B cell (primary cell): ENCODE results near the gene MRPL54. TPM values are rescaled to one million over a fixed set of nuclear protein-coding genes. Genes with fewer than 3 reads are reported as not detected.

Source experiments
- ATAC-seq: fragments of 200-7000 bp; cut with Tn5 transposase; one replicate; pipeline ENCODE4 v1.10.0; 2021; ENCODE audit warnings: low read depth, mild to moderate bottlenecking, moderate number of reproducible peaks, moderate library complexity
- CTCF ChIA-PET: fragments of 350-600 bp; sonication (Branson Sonifier 250); formaldehyde crosslinking; loops from one replicate; lab custom pipeline; 2021; ENCODE audit warnings: antibody characterized with exemption, inconsistent platforms; lab: Charles Lee
- POLR2A ChIA-PET: fragments of 350-600 bp; sonication (Branson Sonifier 250); formaldehyde crosslinking; loops from one replicate; lab custom pipeline; 2021; ENCODE audit warnings: antibody characterized with exemption; lab: Charles Lee
- DNase-seq: peaks from one replicate; pipeline ENCODE4 v3.0.0; 2013
- H2AFZ ChIP-seq: 2 replicates; pipeline ENCODE4 v1.6.1; 2012; ENCODE audit warnings: mild to moderate bottlenecking, low read depth, low read length; ENCODE audit not compliant: insufficient read depth, poor library complexity, severe bottlenecking
- H3K27ac ChIP-seq, 2 donors: 1 replicate in 1 of 2; 2 replicates in 1 of 2; pipeline ENCODE4 v1.5.1; 2012 to 2013; ENCODE audit warnings: low read length in 2 of 2, mild to moderate bottlenecking in 2 of 2, moderate library complexity in 1 of 2
- H3K27me3 ChIP-seq, 4 experiments: fragments of 200-600 bp in 1 of 4; sonication (generic) in 1 of 4; replicated peaks in 1 of 4; 1 replicate in 2 of 4; 2 replicates in 2 of 4; pipeline versions ENCODE4 v1.6.1 to v1.7.0; 2013 to 2016; ENCODE audit warnings: low read length in 3 of 4, mild to moderate bottlenecking in 2 of 4, mixed read lengths in 1 of 4, moderate library complexity in 1 of 4; ENCODE audit not compliant: insufficient read depth in 4 of 4, control insufficient read depth in 3 of 4; ENCODE audit errors: control extremely low read depth in 1 of 4
- H3K36me3 ChIP-seq, 2 experiments: replicated peaks in 1 of 2; 1 replicate in 1 of 2; 2 replicates in 1 of 2; pipeline versions ENCODE4 v1.6.1 to v1.7.1; 2013; ENCODE audit warnings: low read length in 1 of 2; ENCODE audit not compliant: insufficient read depth in 2 of 2, control insufficient read depth in 1 of 2; ENCODE audit errors: control extremely low read depth in 1 of 2, extremely low read depth in 1 of 2
- H3K4me1 ChIP-seq, 2 donors: fragments of 200-600 bp in 1 of 2; sonication (generic) in 1 of 2; 1 replicate in 1 of 2; 2 replicates in 1 of 2; pipeline versions ENCODE4 v1.5.1 to v1.6.1; 2013 to 2017; ENCODE audit warnings: low read length in 2 of 2; ENCODE audit not compliant: control insufficient read depth in 2 of 2, insufficient read depth in 2 of 2
- H3K4me2 ChIP-seq: replicated peaks from 2 replicates; pipeline ENCODE3; 2012; ENCODE audit warnings: mild to moderate bottlenecking, low read depth, low read length; ENCODE audit not compliant: poor library complexity, severe bottlenecking
- H3K4me3 ChIP-seq, 5 experiments: fragments of 200-600 bp in 1 of 5; sonication (generic) in 1 of 5; 1 replicate in 3 of 5; 2 replicates in 2 of 5; pipeline versions ENCODE4 v1.5.1 to v1.7.0; 2011 to 2016; ENCODE audit warnings: low read length in 4 of 5, mild to moderate bottlenecking in 4 of 5, low read depth in 2 of 5, control low read depth in 1 of 5, moderate library complexity in 1 of 5; ENCODE audit not compliant: insufficient read depth in 1 of 5; ENCODE audit errors: control extremely low read depth in 1 of 5, extremely low read depth in 1 of 5
- H3K79me2 ChIP-seq: fragments of 200-600 bp; sonication (generic); one replicate; pipeline ENCODE4 v1.6.0; 2016; ENCODE audit warnings: low read length; ENCODE audit not compliant: control insufficient read depth, insufficient read depth
- H3K9ac ChIP-seq: fragments of 200-600 bp; sonication (generic); 2 replicates; pipeline ENCODE4 v1.6.1; 2017; ENCODE audit warnings: mild to moderate bottlenecking, low read length, moderate library complexity
- H3K9me3 ChIP-seq, 3 donors: one replicate each; pipeline versions ENCODE4 v1.6.1 to v1.7.1; 2013; ENCODE audit warnings: low read length in 2 of 3; ENCODE audit not compliant: control insufficient read depth in 2 of 3, insufficient read depth in 1 of 3; ENCODE audit errors: control extremely low read depth in 1 of 3
- H4K20me1 ChIP-seq: 2 replicates; pipeline ENCODE4 v1.6.0; 2012; ENCODE audit warnings: mild to moderate bottlenecking, low read length; ENCODE audit not compliant: insufficient read depth, control insufficient read depth, poor library complexity, severe bottlenecking
- H3K27ac Mint-ChIP-seq: one replicate; pipeline ENCODE4 v1.8.0; 2021; ENCODE audit warnings: mixed read lengths
- H3K27me3 Mint-ChIP-seq: one replicate; pipeline ENCODE4 v1.8.0; 2021; ENCODE audit warnings: mixed read lengths
- H3K4me1 Mint-ChIP-seq: one replicate; pipeline ENCODE4 v1.8.0; 2021; ENCODE audit warnings: mixed read lengths
- H3K4me3 Mint-ChIP-seq: one replicate; pipeline ENCODE4 v1.8.0; 2021; ENCODE audit warnings: mixed read lengths
- H3K9me3 Mint-ChIP-seq: one replicate; pipeline ENCODE4 v1.8.0; 2022; ENCODE audit warnings: mixed read lengths; ENCODE audit not compliant: insufficient read depth
- CTCF ChIP-seq: fragments of 200-600 bp; IDR thresholded peaks from one replicate; pipeline ENCODE4 v1.8.0; 2022; ENCODE audit warnings: antibody characterized with exemption, mild to moderate bottlenecking
- EZH2 ChIP-seq: IDR thresholded peaks from 2 replicates; pipeline ENCODE4 v1.6.1; 2012; ENCODE audit warnings: borderline replicate concordance, low read depth, mild to moderate bottlenecking, moderate library complexity, low read length; ENCODE audit not compliant: insufficient read depth, poor library complexity, severe bottlenecking
- WGBS: methylation state at CpG from one replicate; pipeline ENCODE4 v1.1.5; 2013; ENCODE audit warnings: missing lambda C conversion rate; ENCODE audit not compliant: insufficient coverage; 5-methylcytosine and 5-hydroxymethylcytosine counted together
- intact Hi-C: fragments of 100-400 bp; cut with micrococcal nuclease; formaldehyde crosslinking; loops from one replicate; pipeline ENCODE4 v1.10.0; 2022
- polyA plus RNA-seq: library from polyadenylated mRNA; depleted of rRNA; stranded (reverse); fragments of >200 nt; gene quantifications from 2 replicates; pipeline ENCODE4 v1.2.3, GENCODE V29; 2012
- total RNA-seq, 2 donors: library from RNA; stranded (reverse); fragments of 120-200 nt in 1 of 2; gene quantifications; 1 replicate in 1 of 2; 2 replicates in 1 of 2; pipeline versions ENCODE4 v1.2.3 to v1.2.4, GENCODE V29; 2013 to 2022

Gene MRPL54
- total and polyA plus RNA-seq, 2 donors (not counting 1 experiment from before 2014, with no cell fraction given): 54.3 to 75.1 TPM

GRCh38 chr19:3770136-3770999, 7.9 kb downstream of the MRPL54 start:
- H3K4me2 ChIP-seq: no peak overlapping the region
- ATAC-seq (no peak), DNase-seq (no peak)
- no peak overlapping the region for H2AFZ ChIP-seq
- H3K27me3 Mint-ChIP-seq: no peaks in the 10 kb centered on the region
- POLR2A ChIA-PET: no interaction called here
- H3K27ac ChIP-seq: no peak overlapping the region
- no peak overlapping the region for H3K27ac Mint-ChIP-seq
- no peak for TF ChIP-seq EZH2
- no peak for TF ChIP-seq CTCF
- H3K9me3 Mint-ChIP-seq: no peaks in the 10 kb centered on the region
- peaks cover 0 to 27% of the 10 kb centered on the region in 2 experiments for H3K36me3 ChIP-seq
- H3K4me3 ChIP-seq: no peak overlapping the region
- CTCF ChIA-PET: no interaction called here
- H3K4me3 Mint-ChIP-seq: no peak overlapping the region
- no peaks in the 10 kb centered on the region for H3K4me1 Mint-ChIP-seq
- H3K9me3 ChIP-seq: no peaks in the 10 kb centered on the region
- WGBS: 96% methylated on average over 52 of the region's 53 CpGs
- H3K27me3 ChIP-seq: no peaks in the 10 kb centered on the region
- H3K4me1 ChIP-seq: no peaks in the 10 kb centered on the region
- H3K9ac ChIP-seq: no peak overlapping the region
- peaks cover 7% of the 10 kb centered on the region for H3K79me2 ChIP-seq
- H4K20me1 ChIP-seq: peaks cover 34% of the 10 kb centered on the region
- intact Hi-C loops: no loop called here
